ENCODE measurements around the gene GRAP. TPM values are rescaled to one million over a fixed set of nuclear protein-coding genes. Genes with fewer than 3 reads are reported as not detected.

Gene GRAP
- total RNA-seq, 1 experiment from 2014 or later = 0.21 TPM

DNA sequence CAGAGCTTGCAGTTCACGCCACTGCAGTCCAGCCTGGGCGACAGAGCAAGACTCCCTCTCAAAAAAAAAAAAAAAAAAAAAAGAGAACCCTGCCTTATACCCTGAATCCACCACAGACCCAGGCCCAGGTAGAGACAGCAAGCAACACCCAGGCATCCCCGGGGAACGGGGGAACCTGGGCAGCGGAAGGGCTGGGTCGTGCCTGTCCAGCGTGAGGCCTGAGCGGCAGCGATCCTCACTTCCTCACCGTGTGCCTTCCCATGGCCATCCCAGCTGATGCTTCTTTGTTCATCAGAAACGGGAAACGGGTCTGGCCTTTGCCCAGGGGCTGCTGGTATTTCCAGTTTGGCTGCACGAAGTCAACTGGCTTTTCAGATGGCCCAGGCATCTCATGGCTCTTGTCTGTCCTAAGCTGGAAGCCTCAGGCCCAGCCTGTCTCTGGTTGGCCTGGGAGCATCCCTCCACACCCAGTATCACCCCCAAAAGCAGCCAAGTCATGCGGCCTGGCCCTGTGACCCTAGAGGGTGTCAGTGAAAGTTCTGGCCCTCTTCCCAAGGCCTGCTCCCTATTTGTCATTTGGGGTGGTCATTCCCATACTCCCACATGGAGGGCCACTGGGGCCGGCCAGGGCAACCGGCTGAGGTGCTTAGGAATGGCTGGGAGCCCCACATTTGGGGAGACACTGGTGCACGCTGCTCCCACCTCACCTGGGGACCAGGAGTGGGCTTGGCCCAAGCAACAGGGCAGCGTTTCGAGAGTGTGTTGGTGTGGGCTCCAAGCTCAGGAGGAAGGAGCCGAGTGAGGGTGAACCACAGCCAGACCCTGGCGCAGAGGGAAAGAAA is 62.3 kb downstream of the GRAP start:
- H3K36me3 ChIP-seq (ENCODE audit: control insufficient read depth, insufficient read depth, low read length) = no peaks in the 10 kb centered on the region
- intact Hi-C loops (cut with micrococcal nuclease; ENCODE audit: unreplicated experiment) (no loop called here), in situ Hi-C loops (cut with HindIII; ENCODE audit: low pct_unique_long_range_greater_than_20kb, low sequenced_read_pairs) (no loop called here)
- TF ChIP-seq TCF7L2 (IDR thresholded peaks at IDR 0.05; ENCODE audit: low read depth, low read length) = no peak
- TF ChIP-seq, protein P1, sequence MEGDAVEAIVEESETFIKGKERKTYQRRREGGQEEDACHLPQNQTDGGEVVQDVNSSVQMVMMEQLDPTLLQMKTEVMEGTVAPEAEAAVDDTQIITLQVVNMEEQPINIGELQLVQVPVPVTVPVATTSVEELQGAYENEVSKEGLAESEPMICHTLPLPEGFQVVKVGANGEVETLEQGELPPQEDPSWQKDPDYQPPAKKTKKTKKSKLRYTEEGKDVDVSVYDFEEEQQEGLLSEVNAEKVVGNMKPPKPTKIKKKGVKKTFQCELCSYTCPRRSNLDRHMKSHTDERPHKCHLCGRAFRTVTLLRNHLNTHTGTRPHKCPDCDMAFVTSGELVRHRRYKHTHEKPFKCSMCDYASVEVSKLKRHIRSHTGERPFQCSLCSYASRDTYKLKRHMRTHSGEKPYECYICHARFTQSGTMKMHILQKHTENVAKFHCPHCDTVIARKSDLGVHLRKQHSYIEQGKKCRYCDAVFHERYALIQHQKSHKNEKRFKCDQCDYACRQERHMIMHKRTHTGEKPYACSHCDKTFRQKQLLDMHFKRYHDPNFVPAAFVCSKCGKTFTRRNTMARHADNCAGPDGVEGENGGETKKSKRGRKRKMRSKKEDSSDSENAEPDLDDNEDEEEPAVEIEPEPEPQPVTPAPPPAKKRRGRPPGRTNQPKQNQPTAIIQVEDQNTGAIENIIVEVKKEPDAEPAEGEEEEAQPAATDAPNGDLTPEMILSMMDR (IDR thresholded peaks at IDR 0.05) = no peak
- no peak overlapping the region for H3K4me3 ChIP-seq (ENCODE audit: low read depth in 2 of 2, low read length in 2 of 2)
- POLR2A ChIA-PET = no interaction called here
- H3K4me1 ChIP-seq (ENCODE audit: control insufficient read depth, insufficient read depth, low read length) = peaks cover 20% of the 10 kb centered on the region
- no peak overlapping the region for H3K27ac ChIP-seq (ENCODE audit: low read length)
- CTCF ChIA-PET = no interaction called here
- H3K27me3 ChIP-seq (ENCODE audit: control insufficient read depth, insufficient read depth, low read length) = no peaks in the 10 kb centered on the region
- BruUV-seq (replicated peaks) = no TSS peak
- ATAC-seq (no peak), DNase-seq (ENCODE audit: low read depth, low spot score) (no peak)
- H3K9me3 ChIP-seq (ENCODE audit: control insufficient read depth, insufficient read depth, low read depth, low read length) = no peaks in the 10 kb centered on the region

DNA sequence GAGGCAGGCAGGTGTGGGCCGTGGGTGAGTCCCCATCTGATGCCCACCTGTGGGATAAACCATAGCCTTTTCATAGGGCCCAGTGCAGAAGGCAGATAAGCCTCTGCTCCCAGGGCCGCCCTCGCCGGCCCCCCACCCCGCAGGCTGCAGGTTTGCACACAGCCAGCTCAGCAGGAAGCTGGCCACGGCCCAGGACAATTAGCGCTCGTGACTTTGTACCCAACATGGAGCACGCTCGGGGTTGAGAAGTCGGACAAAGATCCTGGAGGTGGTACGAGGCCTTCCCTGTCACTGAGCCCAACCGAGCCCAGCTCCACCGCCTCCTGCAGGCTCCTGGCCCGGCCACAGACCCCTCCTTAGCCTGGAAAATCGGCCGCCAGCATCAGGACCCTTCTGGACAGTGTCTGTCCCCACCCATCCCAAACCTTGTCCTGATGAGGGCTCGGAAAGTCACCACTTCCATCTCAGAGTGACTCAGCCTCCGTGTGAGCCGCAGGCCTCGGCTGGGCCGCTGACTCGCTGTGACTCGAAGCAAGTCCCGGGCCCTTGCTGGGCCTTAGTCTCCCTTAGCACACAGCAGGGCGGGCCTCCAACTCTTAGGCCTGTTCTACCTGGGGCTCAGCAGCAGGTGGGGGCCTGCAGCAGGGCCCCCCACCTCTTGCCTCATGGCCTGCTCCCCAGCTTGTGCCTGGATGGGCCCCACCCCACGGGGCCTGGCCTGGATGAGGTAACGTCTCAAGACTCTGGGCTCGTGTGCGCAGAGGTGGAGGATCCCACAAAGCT is 64.9 kb downstream of the GRAP start:
- Histone ChIP-seq H3K27ac (ENCODE audit: low read length) (peak overlapping the region; percentile 57), H3K36me3 (ENCODE audit: control insufficient read depth, insufficient read depth, low read length) (no peaks in the 10 kb centered on the region), H3K9me3 (ENCODE audit: control insufficient read depth, insufficient read depth, low read depth, low read length) (no peaks in the 10 kb centered on the region), H3K27me3 (ENCODE audit: control insufficient read depth, insufficient read depth, low read length) (no peaks in the 10 kb centered on the region), H3K4me1 (ENCODE audit: control insufficient read depth, insufficient read depth, low read length) (peaks cover 16% of the 10 kb centered on the region), H3K4me3 (ENCODE audit: low read depth in 2 of 2, low read length in 2 of 2) (no peak overlapping the region)
- DNase-seq (ENCODE audit: low read depth, low spot score) (peak; percentile 36), ATAC-seq (peak; percentile 80)
- no TSS peak for BruUV-seq (replicated peaks)
- CTCF ChIA-PET = interaction anchor here (1.2 kb wide), 1 partner anchor 21 kb away, joined by 3 read pairs; no protein-coding TSS in a partner anchor
- TF ChIP-seq POLR2AphosphoS5 (IDR thresholded peaks at IDR 0.05; ENCODE audit: low read depth, low read length) (no peak), SIN3A (IDR thresholded peaks at IDR 0.05; ENCODE audit: borderline replicate concordance, insufficient read depth, low read depth, low read length) (no peak), TCF7L2 (IDR thresholded peaks at IDR 0.05; ENCODE audit: low read depth, low read length) (no peak)
- TF ChIP-seq, protein P2, sequence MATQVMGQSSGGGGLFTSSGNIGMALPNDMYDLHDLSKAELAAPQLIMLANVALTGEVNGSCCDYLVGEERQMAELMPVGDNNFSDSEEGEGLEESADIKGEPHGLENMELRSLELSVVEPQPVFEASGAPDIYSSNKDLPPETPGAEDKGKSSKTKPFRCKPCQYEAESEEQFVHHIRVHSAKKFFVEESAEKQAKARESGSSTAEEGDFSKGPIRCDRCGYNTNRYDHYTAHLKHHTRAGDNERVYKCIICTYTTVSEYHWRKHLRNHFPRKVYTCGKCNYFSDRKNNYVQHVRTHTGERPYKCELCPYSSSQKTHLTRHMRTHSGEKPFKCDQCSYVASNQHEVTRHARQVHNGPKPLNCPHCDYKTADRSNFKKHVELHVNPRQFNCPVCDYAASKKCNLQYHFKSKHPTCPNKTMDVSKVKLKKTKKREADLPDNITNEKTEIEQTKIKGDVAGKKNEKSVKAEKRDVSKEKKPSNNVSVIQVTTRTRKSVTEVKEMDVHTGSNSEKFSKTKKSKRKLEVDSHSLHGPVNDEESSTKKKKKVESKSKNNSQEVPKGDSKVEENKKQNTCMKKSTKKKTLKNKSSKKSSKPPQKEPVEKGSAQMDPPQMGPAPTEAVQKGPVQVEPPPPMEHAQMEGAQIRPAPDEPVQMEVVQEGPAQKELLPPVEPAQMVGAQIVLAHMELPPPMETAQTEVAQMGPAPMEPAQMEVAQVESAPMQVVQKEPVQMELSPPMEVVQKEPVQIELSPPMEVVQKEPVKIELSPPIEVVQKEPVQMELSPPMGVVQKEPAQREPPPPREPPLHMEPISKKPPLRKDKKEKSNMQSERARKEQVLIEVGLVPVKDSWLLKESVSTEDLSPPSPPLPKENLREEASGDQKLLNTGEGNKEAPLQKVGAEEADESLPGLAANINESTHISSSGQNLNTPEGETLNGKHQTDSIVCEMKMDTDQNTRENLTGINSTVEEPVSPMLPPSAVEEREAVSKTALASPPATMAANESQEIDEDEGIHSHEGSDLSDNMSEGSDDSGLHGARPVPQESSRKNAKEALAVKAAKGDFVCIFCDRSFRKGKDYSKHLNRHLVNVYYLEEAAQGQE (IDR thresholded peaks at IDR 0.05; ENCODE audit: insufficient read depth in 1 of 2, low read depth in 2 of 2, low read length in 1 of 2) = no peak
- TF ChIP-seq, protein P1 (IDR thresholded peaks at IDR 0.05) = no peak
- POLR2A ChIA-PET = no interaction called here
- in situ Hi-C loops (cut with HindIII; ENCODE audit: low pct_unique_long_range_greater_than_20kb, low sequenced_read_pairs) (no loop called here), intact Hi-C loops (cut with micrococcal nuclease; ENCODE audit: unreplicated experiment) (no loop called here)

Data from Panc1 (cell line).